ENCODE measurements around the gene CHMP4A. TPM values are rescaled to one million over a fixed set of nuclear protein-coding genes. Genes with fewer than 3 reads are reported as not detected.

Gene CHMP4A
- total and polyA plus RNA-seq, 9 of the 15 experiments (the other 6 are each of a cell fraction or from before 2014, with no cell fraction given), result 28.8 to 104 (median 52.7) TPM

DNA sequence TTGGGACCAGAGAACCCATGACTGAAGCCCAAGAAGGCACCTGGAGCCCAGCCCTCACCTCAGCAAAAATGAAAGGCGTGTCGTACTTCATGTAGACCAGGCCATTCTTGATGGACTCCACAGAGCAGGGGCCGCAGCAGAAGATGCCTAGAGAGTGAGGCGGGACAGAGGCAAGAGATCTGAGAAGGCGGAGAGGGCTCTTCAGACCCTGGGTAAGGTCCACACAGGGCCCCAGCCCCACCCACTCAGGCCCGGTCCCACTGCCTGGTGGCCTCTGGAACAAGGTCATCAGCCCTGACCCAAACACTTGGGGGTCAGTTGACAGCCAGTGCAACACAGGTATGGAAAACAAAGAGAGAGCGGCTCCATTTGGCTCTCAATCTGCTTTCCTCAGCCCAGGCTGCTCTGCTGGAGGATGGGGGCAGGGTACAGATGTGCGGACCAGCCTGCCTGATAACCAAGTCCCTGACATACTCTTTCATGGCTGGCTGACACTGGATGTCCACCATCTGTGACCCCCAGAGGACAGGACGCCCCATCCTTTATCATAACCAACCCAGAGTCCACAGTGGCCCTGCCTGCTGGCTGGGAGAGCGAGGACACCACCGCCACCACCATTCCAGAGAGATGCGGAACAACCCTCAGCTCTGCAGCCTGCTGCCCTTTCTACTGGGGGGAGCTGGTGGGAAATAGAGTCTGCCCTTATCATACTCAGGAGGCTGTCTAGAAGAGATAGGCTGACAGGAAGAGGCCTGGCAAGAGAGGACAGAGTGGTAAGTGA lies 42.8 kb upstream of the CHMP4A start:
- FAIRE-seq (peak; percentile 99), ATAC-seq (peak; percentile 90), DNase-seq (ENCODE audit: extremely low read depth in 1 of 4, low spot score in 3 of 4) (peak; percentile 65 to 90 (median 78))
- H4K20me1 ChIP-seq (replicated peaks; ENCODE audit: control insufficient read depth, insufficient read depth, low read length), result no peaks in the 10 kb centered on the region
- WGBS (ENCODE audit: insufficient coverage, low coverage, missing lambda C conversion rate), result 6% methylated on average over 7 of the region's 12 CpGs
- H3K9me1 ChIP-seq (ENCODE audit: control insufficient read depth, insufficient read depth, low read length), result no peaks in the 10 kb centered on the region
- BruUV-seq (replicated peaks), result no TSS peak
- H3K79me2 ChIP-seq (ENCODE audit: control insufficient read depth, insufficient read depth, low read length), result no peaks in the 10 kb centered on the region
- POLR2A ChIA-PET, result interaction anchor here (0.6 to 1.6 kb wide), 5 partner anchors 13 to 44 kb away, joined by 3 to 7 read pairs (median 4); partner anchors contain the start of genes DHRS1, NOP9 and RABGGTA
- no peak overlapping the region for H3K4me3 ChIP-seq
- H3K4me2 ChIP-seq (ENCODE audit: insufficient read depth, low read length), result peak overlapping the region; percentile 67
- H2AFZ ChIP-seq (ENCODE audit: low read depth, low read length), result peak overlapping the region; percentile 82
- intact Hi-C loops (cut with micrococcal nuclease) (no loop called here), in situ Hi-C loops (cut with MboI) (no loop called here)
- H3K9me3 ChIP-seq (replicated peaks; ENCODE audit: control insufficient read depth, insufficient read depth, low read depth, low read length), result no peaks in the 10 kb centered on the region
- peak overlapping the region; percentile 62 for H3K27ac ChIP-seq (ENCODE audit: extremely low read depth, low read depth, low read length)
- CTCF ChIA-PET (ENCODE audit: low intra/inter-chr PET ratio), result no interaction called here
- H3K36me3 ChIP-seq (ENCODE audit: control insufficient read depth, insufficient read depth, low read length), result no peaks in the 10 kb centered on the region; the same call in 1 of the 3 replicates
- H3K9ac ChIP-seq (ENCODE audit: insufficient read depth in 1 of 2, low read depth in 2 of 2, low read length in 2 of 2), result peak overlapping the region; percentile 44 to 81
- H3K27me3 ChIP-seq (ENCODE audit: control insufficient read depth in 2 of 2, insufficient read depth in 2 of 2, low read length in 2 of 2), result no peaks in the 10 kb centered on the region
- peaks cover 22 to 50% of the 10 kb centered on the region in 2 experiments; a peak in 4 of 5 replicates for H3K4me1 ChIP-seq (replicated peaks in 1 of 2; ENCODE audit: control insufficient read depth in 2 of 2, insufficient read depth in 2 of 2, low read length in 2 of 2)
- TF ChIP-seq TRIM28 (IDR thresholded peaks at IDR 0.05) (no peak), HOXB6 (CRISPR knock-in tag; IDR thresholded peaks at IDR 0.05; ENCODE audit: borderline replicate concordance) (no peak), PHF21A (IDR thresholded peaks at IDR 0.05; ENCODE audit: borderline replicate concordance, low read depth) (0 out of 2 replicates have a peak, but pooled peaks have one; percentile 14)
- TF ChIP-seq, protein P1, sequence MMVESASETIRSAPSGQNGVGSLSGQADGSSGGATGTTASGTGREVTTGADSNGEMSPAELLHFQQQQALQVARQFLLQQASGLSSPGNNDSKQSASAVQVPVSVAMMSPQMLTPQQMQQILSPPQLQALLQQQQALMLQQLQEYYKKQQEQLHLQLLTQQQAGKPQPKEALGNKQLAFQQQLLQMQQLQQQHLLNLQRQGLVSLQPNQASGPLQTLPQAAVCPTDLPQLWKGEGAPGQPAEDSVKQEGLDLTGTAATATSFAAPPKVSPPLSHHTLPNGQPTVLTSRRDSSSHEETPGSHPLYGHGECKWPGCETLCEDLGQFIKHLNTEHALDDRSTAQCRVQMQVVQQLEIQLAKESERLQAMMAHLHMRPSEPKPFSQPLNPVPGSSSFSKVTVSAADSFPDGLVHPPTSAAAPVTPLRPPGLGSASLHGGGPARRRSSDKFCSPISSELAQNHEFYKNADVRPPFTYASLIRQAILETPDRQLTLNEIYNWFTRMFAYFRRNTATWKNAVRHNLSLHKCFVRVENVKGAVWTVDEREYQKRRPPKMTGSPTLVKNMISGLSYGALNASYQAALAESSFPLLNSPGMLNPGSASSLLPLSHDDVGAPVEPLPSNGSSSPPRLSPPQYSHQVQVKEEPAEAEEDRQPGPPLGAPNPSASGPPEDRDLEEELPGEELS (CRISPR knock-in tag; IDR thresholded peaks at IDR 0.05; ENCODE audit: borderline replicate concordance), result no peak
- TF ChIP-seq, protein P2, sequence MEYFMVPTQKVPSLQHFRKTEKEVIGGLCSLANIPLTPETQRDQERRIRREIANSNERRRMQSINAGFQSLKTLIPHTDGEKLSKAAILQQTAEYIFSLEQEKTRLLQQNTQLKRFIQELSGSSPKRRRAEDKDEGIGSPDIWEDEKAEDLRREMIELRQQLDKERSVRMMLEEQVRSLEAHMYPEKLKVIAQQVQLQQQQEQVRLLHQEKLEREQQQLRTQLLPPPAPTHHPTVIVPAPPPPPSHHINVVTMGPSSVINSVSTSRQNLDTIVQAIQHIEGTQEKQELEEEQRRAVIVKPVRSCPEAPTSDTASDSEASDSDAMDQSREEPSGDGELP (CRISPR knock-in tag; IDR thresholded peaks at IDR 0.05; ENCODE audit: borderline replicate concordance), result peak; percentile 79
- TF ChIP-seq, protein P3, sequence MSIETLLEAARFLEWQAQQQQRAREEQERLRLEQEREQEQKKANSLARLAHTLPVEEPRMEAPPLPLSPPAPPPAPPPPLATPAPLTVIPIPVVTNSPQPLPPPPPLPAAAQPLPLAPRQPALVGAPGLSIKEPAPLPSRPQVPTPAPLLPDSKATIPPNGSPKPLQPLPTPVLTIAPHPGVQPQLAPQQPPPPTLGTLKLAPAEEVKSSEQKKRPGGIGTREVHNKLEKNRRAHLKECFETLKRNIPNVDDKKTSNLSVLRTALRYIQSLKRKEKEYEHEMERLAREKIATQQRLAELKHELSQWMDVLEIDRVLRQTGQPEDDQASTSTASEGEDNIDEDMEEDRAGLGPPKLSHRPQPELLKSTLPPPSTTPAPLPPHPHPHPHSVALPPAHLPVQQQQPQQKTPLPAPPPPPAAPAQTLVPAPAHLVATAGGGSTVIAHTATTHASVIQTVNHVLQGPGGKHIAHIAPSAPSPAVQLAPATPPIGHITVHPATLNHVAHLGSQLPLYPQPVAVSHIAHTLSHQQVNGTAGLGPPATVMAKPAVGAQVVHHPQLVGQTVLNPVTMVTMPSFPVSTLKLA (conservative IDR thresholded peaks at IDR 0.05), result peak in 1 of 2 experiments; percentile 40; a peak in 1 of 4 replicates
- TF ChIP-seq, protein P4, sequence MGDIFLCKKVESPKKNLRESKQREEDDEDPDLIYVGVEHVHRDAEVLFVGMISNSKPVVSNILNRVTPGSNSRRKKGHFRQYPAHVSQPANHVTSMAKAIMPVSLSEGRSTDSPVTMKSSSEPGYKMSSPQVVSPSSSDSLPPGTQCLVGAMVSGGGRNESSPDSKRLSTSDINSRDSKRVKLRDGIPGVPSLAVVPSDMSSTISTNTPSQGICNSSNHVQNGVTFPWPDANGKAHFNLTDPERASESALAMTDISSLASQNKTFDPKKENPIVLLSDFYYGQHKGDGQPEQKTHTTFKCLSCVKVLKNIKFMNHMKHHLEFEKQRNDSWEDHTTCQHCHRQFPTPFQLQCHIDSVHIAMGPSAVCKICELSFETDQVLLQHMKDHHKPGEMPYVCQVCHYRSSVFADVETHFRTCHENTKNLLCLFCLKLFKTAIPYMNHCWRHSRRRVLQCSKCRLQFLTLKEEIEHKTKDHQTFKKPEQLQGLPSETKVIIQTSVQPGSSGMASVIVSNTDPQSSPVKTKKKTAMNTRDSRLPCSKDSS (IDR thresholded peaks at IDR 0.05; ENCODE audit: low read depth, partially characterized antibody), result no peak
- TF ChIP-seq, protein P5, sequence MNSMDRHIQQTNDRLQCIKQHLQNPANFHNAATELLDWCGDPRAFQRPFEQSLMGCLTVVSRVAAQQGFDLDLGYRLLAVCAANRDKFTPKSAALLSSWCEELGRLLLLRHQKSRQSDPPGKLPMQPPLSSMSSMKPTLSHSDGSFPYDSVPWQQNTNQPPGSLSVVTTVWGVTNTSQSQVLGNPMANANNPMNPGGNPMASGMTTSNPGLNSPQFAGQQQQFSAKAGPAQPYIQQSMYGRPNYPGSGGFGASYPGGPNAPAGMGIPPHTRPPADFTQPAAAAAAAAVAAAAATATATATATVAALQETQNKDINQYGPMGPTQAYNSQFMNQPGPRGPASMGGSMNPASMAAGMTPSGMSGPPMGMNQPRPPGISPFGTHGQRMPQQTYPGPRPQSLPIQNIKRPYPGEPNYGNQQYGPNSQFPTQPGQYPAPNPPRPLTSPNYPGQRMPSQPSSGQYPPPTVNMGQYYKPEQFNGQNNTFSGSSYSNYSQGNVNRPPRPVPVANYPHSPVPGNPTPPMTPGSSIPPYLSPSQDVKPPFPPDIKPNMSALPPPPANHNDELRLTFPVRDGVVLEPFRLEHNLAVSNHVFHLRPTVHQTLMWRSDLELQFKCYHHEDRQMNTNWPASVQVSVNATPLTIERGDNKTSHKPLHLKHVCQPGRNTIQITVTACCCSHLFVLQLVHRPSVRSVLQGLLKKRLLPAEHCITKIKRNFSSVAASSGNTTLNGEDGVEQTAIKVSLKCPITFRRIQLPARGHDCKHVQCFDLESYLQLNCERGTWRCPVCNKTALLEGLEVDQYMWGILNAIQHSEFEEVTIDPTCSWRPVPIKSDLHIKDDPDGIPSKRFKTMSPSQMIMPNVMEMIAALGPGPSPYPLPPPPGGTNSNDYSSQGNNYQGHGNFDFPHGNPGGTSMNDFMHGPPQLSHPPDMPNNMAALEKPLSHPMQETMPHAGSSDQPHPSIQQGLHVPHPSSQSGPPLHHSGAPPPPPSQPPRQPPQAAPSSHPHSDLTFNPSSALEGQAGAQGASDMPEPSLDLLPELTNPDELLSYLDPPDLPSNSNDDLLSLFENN (IDR thresholded peaks at IDR 0.05; ENCODE audit: low read depth in 2 of 2, low read length in 2 of 2), result peak in 1 of 2 experiments; percentile 67; a peak in 1 of 4 replicates

Data from K562 (cell line).